ENCODE results near the gene TAP1.

DNA sequence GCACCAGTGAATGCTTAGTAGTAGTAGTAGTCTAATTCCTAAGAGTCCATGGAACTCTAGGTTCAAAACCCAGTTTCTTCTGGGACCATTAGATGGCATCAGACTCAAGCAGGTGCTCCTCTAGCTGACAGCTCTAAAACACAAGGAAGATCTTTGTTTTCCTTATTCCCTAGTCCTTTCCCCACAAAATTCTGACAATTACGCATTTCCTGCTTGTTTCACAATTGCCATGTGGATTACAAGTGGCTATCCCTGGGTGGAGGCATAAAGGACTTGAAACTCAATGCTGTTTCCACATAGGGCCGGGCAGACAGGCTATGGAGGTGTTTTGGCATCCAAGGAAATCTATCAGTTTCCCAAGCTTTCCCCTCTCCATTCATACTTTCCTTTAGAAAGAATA, 27.5 kb downstream of the TAP1 start:
- TF ChIP-seq, protein P1, sequence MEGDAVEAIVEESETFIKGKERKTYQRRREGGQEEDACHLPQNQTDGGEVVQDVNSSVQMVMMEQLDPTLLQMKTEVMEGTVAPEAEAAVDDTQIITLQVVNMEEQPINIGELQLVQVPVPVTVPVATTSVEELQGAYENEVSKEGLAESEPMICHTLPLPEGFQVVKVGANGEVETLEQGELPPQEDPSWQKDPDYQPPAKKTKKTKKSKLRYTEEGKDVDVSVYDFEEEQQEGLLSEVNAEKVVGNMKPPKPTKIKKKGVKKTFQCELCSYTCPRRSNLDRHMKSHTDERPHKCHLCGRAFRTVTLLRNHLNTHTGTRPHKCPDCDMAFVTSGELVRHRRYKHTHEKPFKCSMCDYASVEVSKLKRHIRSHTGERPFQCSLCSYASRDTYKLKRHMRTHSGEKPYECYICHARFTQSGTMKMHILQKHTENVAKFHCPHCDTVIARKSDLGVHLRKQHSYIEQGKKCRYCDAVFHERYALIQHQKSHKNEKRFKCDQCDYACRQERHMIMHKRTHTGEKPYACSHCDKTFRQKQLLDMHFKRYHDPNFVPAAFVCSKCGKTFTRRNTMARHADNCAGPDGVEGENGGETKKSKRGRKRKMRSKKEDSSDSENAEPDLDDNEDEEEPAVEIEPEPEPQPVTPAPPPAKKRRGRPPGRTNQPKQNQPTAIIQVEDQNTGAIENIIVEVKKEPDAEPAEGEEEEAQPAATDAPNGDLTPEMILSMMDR (IDR thresholded peaks at IDR 0.05; ENCODE audit: extremely low read depth in 1 of 2, insufficient read depth in 1 of 2, low read depth in 1 of 2, low read length in 2 of 2) = peak; percentile 13 to 20
- TF ChIP-seq POLR2AphosphoS5 (IDR thresholded peaks at IDR 0.05; ENCODE audit: insufficient read depth, low read depth, low read length) (no peak), EZH2 (IDR thresholded peaks at IDR 0.05; ENCODE audit: borderline replicate concordance, low read depth, low read length, severe bottlenecking) (no peak), POLR2A (IDR thresholded peaks at IDR 0.05; ENCODE audit: low read depth, low read length) (no peak), JUN (IDR thresholded peaks at IDR 0.05; ENCODE audit: borderline replicate concordance, insufficient read depth, insufficient read length, low read depth) (no peak), MYC (IDR thresholded peaks at IDR 0.05; ENCODE audit: low read depth, low read length) (no peak), FOS (IDR thresholded peaks at IDR 0.05; ENCODE audit: borderline replicate concordance, insufficient read depth, low read length) (no peak)
- TF ChIP-seq, protein P2, sequence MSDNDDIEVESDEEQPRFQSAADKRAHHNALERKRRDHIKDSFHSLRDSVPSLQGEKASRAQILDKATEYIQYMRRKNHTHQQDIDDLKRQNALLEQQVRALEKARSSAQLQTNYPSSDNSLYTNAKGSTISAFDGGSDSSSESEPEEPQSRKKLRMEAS (IDR thresholded peaks at IDR 0.05; ENCODE audit: insufficient read depth, insufficient read length) = no peak
